HepG2 (cell line): ENCODE data around the gene BNIP1. TPM values are rescaled to one million over a fixed set of nuclear protein-coding genes. Genes with fewer than 3 reads are reported as not detected.

Source experiments
- ATAC-seq: fragments of 200-7000 bp; cut with Tn5 transposase; 3 replicates; pipeline ENCODE4 v1.9.1; 2020; ENCODE audit warnings: mild to moderate bottlenecking, moderate library complexity
- BruUV-seq: library from RNA; stranded (reverse); fragments of 400-500 nt; replicated peaks from 2 replicates; lab custom pipeline; 2021; lab: Mats Ljungman, UMichigan
- CTCF ChIA-PET: fragments of 300-600 bp; formaldehyde crosslinking; extraction: SDS; loops from one replicate; lab custom pipeline; 2021; ENCODE audit warnings: low total read pairs, inconsistent platforms, low intra/inter-chr PET ratio; lab: Yijun Ruan, JAX
- POLR2A ChIA-PET: fragments of 350-600 bp; sonication (Branson Sonifier 250); formaldehyde crosslinking; loops from one replicate; lab custom pipeline; 2020; ENCODE audit warnings: antibody characterized with exemption, inconsistent platforms; lab: Yijun Ruan, JAX
- DNase-seq: peaks from one replicate; pipeline ENCODE4 v3.0.0-alpha.2; 2015; ENCODE audit warnings: low spot score
- FAIRE-seq: peaks from 3 replicates; lab custom pipeline; 2011; peaks lifted over from hg19 to GRCh38; lab: Jason Lieb, UNC
- H2AFZ ChIP-seq: one replicate; pipeline ENCODE4 v1.6.1; 2011; ENCODE audit warnings: low read length, inconsistent platforms
- H3K27ac ChIP-seq: fragments of 300-600 bp; 3 replicates; pipeline ENCODE4 v1.8.0; 2011; ENCODE audit warnings: mixed run types, mild to moderate bottlenecking, mixed read lengths, low read length, inconsistent platforms; ENCODE audit not compliant: insufficient read depth; ENCODE audit errors: extremely low read length
- H3K27me3 ChIP-seq, 2 experiments: fragments of 200-600 bp in 1 of 2; 2 replicates in 1 of 2; 3 replicates in 1 of 2; pipeline versions ENCODE4 v1.6.0 to v1.8.0; 2011; ENCODE audit warnings: low read length in 2 of 2, mild to moderate bottlenecking in 2 of 2, moderate library complexity in 2 of 2, inconsistent platforms in 1 of 2; ENCODE audit not compliant: insufficient read depth in 2 of 2, control insufficient read depth in 1 of 2
- H3K36me3 ChIP-seq, 2 experiments: fragments of 200-600 bp in 1 of 2; replicated peaks in 1 of 2; 2 replicates in 1 of 2; 3 replicates in 1 of 2; pipeline versions ENCODE4 v1.5.1 to v1.8.0; 2011; ENCODE audit warnings: low read length in 2 of 2, inconsistent platforms in 1 of 2; ENCODE audit not compliant: insufficient read depth in 2 of 2, control insufficient read depth in 1 of 2
- H3K4me1 ChIP-seq: 2 replicates; pipeline ENCODE4 v1.5.1; 2012; ENCODE audit warnings: low read length, inconsistent platforms; ENCODE audit not compliant: insufficient read depth
- H3K4me2 ChIP-seq: 2 replicates; pipeline ENCODE4 v1.6.0; 2011; ENCODE audit warnings: low read depth, low read length, inconsistent platforms
- H3K4me3 ChIP-seq, 3 experiments: fragments of 200-600 bp in 1 of 3; sonication (generic), shearing (Covaris generic) in 1 of 3; replicated peaks in 1 of 3; 2 replicates each; pipeline ENCODE4 v1.5.1; 2011 to 2016; ENCODE audit warnings: low read length in 3 of 3, inconsistent platforms in 2 of 3, low read depth in 2 of 3, mild to moderate bottlenecking in 2 of 3, control low read depth in 1 of 3, mixed read lengths in 1 of 3; ENCODE audit not compliant: insufficient read depth in 1 of 3
- H3K79me2 ChIP-seq: one replicate; pipeline ENCODE4 v1.6.1; 2011; ENCODE audit warnings: low read length, inconsistent platforms; ENCODE audit not compliant: insufficient read depth
- H3K9ac ChIP-seq: 2 replicates; pipeline ENCODE4 v1.6.0; 2011; ENCODE audit warnings: mild to moderate bottlenecking, low read depth, low read length, inconsistent platforms; ENCODE audit not compliant: insufficient read depth
- H3K9me3 ChIP-seq: 2 replicates; pipeline ENCODE4 v1.5.1; 2012; ENCODE audit warnings: mild to moderate bottlenecking, low read length
- H4K20me1 ChIP-seq: 2 replicates; pipeline ENCODE4 v1.6.0; 2011; ENCODE audit warnings: inconsistent platforms, mild to moderate bottlenecking, low read length, moderate library complexity; ENCODE audit not compliant: insufficient read depth
- HDAC6 ChIP-seq: fragments of 200-600 bp; sonication (generic); IDR thresholded peaks from 2 replicates; pipeline ENCODE4 v1.7.0; 2017; ENCODE audit warnings: mild to moderate bottlenecking, antibody characterized with exemption, low read length, low read depth
- KDM5A ChIP-seq: fragments of 200-600 bp; sonication (generic); IDR thresholded peaks from 2 replicates; pipeline ENCODE4 v1.7.0; 2018; ENCODE audit warnings: antibody characterized with exemption, mild to moderate bottlenecking, low read length, borderline replicate concordance
- RAD21 ChIP-seq: fragments of 450-650 bp; formaldehyde crosslinking; IDR thresholded peaks from 2 replicates; pipeline ENCODE4 v1.5.0; 2020; ENCODE audit warnings: mild to moderate bottlenecking
- WGBS: methylation state at CpG from one replicate; pipeline ENCODE4 v1.1.6; 2017; ENCODE audit warnings: low lambda C conversion rate; 5-methylcytosine and 5-hydroxymethylcytosine counted together
- in situ Hi-C: cut with HindIII; loops from 2 replicates; pipeline ENCODE4 v1.10.0; 2017; ENCODE audit warnings: low pct_unique_long_range_greater_than_20kb; ENCODE audit not compliant: extremely low pct_ligation_motif_present
- intact Hi-C: fragments of 100-400 bp; cut with micrococcal nuclease; formaldehyde crosslinking; loops from one replicate; pipeline ENCODE4 v1.10.0; 2022; ENCODE audit not compliant: unreplicated experiment
- polyA plus RNA-seq, 8 experiments: library from polyadenylated mRNA; depleted of rRNA in 3 of 8; stranded (reverse) in 7 of 8; unstranded in 1 of 8; fragments of >200 nt; fragmentation: Illumina TruSeq in 4 of 8; extraction: Trizol in 4 of 8; gene quantifications; 2 replicates each; pipeline versions ENCODE4 v1.2.1 to v1.2.3, GENCODE V29; 2011 to 2016; ENCODE audit warnings: low read depth in 4 of 8, missing spikeins in 1 of 8, mixed read lengths in 1 of 8; ENCODE audit not compliant: insufficient read depth in 1 of 8
- total RNA-seq, 5 experiments: library from RNA; depleted of rRNA; stranded (reverse); fragments of >200 nt; fragmentation: Illumina TruSeq; extraction: Trizol; gene quantifications; 2 replicates each; pipeline ENCODE4 v1.2.3, GENCODE V29; 2016; ENCODE audit warnings: low read depth in 1 of 5
- TF ChIP-seq, protein P1 (sequence below): sonication (generic); formaldehyde crosslinking; IDR thresholded peaks from 2 replicates; pipeline ENCODE4 v1.4.0; 2020; ENCODE audit warnings: missing genetic modification reagents
- TF ChIP-seq, protein P2 (sequence below): sonication (generic); formaldehyde crosslinking; IDR thresholded peaks from 2 replicates; pipeline ENCODE4 v1.4.0; 2020; ENCODE audit warnings: missing genetic modification reagents

Gene BNIP1
- total and polyA plus RNA-seq, 2 of the 13 experiments (the other 11 are each of a cell fraction or from before 2014, with no cell fraction given) = 13.2 to 16.9 TPM

DNA sequence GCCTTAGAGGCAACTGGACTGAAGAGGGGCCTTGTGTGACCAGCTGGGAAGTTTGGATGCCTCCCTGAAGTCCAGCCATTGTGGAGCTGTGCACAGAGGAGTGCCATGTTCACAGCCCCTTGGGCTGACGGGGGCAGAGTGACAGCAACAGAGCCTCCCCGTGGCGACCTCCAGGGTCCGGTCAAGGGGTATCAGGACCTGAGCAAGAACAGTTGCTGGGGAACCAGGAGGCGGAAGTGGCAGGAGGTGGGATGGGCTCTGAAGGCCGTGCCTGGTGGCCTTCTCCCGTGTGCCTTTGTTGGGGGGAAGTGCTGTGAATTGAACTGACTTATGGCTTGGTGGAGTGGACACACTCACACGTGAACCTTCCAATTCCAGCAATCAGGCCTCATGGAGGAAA lies 14.0 kb downstream of the BNIP1 start:
- Histone ChIP-seq H2AFZ (no peak overlapping the region), H3K27ac (no peak overlapping the region), H3K9me3 (no peaks in the 10 kb centered on the region), H3K79me2 (no peaks in the 10 kb centered on the region), H3K9ac (no peak overlapping the region), H3K4me3 (no peak overlapping the region), H3K36me3 (peaks cover 14 to 54% of the 10 kb centered on the region in 2 experiments), H4K20me1 (no peaks in the 10 kb centered on the region), H3K27me3 (no peaks in the 10 kb centered on the region)
- DNase-seq (no peak), FAIRE-seq (no peak), ATAC-seq (no peak)
- no TSS peak for BruUV-seq
- ChIA-PET CTCF (no interaction called here), POLR2A (no interaction called here)
- in situ Hi-C loops = no loop called here
- TF ChIP-seq, protein P1, sequence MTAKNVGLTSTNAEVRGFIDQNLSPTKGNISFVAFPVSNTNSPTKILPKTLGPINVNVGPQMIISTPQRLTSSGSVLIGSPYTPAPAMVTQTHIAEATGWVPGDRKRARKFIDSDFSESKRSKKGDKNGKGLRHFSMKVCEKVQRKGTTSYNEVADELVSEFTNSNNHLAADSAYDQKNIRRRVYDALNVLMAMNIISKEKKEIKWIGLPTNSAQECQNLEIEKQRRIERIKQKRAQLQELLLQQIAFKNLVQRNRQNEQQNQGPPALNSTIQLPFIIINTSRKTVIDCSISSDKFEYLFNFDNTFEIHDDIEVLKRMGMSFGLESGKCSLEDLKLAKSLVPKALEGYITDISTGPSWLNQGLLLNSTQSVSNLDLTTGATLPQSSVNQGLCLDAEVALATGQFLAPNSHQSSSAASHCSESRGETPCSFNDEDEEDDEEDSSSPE (CRISPR knock-in tag) = no peak
- no peak for TF ChIP-seq HDAC6
- TF ChIP-seq KDM5A = no peak
- TF ChIP-seq RAD21 = no peak
- TF ChIP-seq, protein P2, sequence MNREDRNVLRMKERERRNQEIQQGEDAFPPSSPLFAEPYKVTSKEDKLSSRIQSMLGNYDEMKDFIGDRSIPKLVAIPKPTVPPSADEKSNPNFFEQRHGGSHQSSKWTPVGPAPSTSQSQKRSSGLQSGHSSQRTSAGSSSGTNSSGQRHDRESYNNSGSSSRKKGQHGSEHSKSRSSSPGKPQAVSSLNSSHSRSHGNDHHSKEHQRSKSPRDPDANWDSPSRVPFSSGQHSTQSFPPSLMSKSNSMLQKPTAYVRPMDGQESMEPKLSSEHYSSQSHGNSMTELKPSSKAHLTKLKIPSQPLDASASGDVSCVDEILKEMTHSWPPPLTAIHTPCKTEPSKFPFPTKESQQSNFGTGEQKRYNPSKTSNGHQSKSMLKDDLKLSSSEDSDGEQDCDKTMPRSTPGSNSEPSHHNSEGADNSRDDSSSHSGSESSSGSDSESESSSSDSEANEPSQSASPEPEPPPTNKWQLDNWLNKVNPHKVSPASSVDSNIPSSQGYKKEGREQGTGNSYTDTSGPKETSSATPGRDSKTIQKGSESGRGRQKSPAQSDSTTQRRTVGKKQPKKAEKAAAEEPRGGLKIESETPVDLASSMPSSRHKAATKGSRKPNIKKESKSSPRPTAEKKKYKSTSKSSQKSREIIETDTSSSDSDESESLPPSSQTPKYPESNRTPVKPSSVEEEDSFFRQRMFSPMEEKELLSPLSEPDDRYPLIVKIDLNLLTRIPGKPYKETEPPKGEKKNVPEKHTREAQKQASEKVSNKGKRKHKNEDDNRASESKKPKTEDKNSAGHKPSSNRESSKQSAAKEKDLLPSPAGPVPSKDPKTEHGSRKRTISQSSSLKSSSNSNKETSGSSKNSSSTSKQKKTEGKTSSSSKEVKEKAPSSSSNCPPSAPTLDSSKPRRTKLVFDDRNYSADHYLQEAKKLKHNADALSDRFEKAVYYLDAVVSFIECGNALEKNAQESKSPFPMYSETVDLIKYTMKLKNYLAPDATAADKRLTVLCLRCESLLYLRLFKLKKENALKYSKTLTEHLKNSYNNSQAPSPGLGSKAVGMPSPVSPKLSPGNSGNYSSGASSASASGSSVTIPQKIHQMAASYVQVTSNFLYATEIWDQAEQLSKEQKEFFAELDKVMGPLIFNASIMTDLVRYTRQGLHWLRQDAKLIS = no peak
- TF ChIP-seq, all 625 proteins: peak for 0
- Histone ChIP-seq H3K4me2 (no peak overlapping the region), H3K4me1 (no peaks in the 10 kb centered on the region)
- intact Hi-C loops = no loop called here
- WGBS = 92% methylated on average over 8 of the region's 8 CpGs
